Upper lobe of left lung (tissue), 4 donors: Measurements from ENCODE around the gene ZHX3.

Experiments used
- POLR2A ChIP-seq, 4 donors: fragments of 450-650 bp; IDR thresholded peaks; one replicate each; pipeline ENCODE4 v1.5.1; 2016 to 2017; ENCODE audit warnings: antibody characterized with exemption in 4 of 4, mild to moderate bottlenecking in 2 of 4
- TF ChIP-seq, protein P1 (sequence below), 6 experiments: fragments of 450-650 bp in 4 of 6; fragments of 200-600 bp in 2 of 6; sonication (generic) in 2 of 6; IDR thresholded peaks; one replicate each; pipeline ENCODE4 v1.5.1; 2016 to 2019; ENCODE audit warnings: antibody characterized with exemption in 6 of 6

- TF ChIP-seq, protein P1, sequence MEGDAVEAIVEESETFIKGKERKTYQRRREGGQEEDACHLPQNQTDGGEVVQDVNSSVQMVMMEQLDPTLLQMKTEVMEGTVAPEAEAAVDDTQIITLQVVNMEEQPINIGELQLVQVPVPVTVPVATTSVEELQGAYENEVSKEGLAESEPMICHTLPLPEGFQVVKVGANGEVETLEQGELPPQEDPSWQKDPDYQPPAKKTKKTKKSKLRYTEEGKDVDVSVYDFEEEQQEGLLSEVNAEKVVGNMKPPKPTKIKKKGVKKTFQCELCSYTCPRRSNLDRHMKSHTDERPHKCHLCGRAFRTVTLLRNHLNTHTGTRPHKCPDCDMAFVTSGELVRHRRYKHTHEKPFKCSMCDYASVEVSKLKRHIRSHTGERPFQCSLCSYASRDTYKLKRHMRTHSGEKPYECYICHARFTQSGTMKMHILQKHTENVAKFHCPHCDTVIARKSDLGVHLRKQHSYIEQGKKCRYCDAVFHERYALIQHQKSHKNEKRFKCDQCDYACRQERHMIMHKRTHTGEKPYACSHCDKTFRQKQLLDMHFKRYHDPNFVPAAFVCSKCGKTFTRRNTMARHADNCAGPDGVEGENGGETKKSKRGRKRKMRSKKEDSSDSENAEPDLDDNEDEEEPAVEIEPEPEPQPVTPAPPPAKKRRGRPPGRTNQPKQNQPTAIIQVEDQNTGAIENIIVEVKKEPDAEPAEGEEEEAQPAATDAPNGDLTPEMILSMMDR (IDR thresholded peaks at IDR 0.05) = no peak
- no peak for TF ChIP-seq POLR2A (IDR thresholded peaks at IDR 0.05)
These were observed 93.2 kb downstream of the ZHX3 start for GRCh38 chr20:41224281-41224680.
